HEK293T (cell line): ENCODE results near the gene MYH1.

Experiments used
- ARNT ChIP-seq: fragments of 450-650 bp; IDR thresholded peaks from 2 replicates; pipeline ENCODE4 v1.6.1; 2017; ENCODE audit warnings: mild to moderate bottlenecking
- L3MBTL2 ChIP-seq: fragments of 450-650 bp; conservative IDR thresholded peaks from 2 replicates; pipeline ENCODE4 v1.6.1; 2016; ENCODE audit warnings: mild to moderate bottlenecking
- PKNOX1 ChIP-seq: fragments of 450-650 bp; IDR thresholded peaks from 2 replicates; pipeline ENCODE4 v1.6.1; 2016
- SUZ12 ChIP-seq: fragments of 450-650 bp; IDR thresholded peaks from 2 replicates; pipeline ENCODE4 v1.6.1; 2016; ENCODE audit warnings: mild to moderate bottlenecking

- TF ChIP-seq SUZ12 (no peak), L3MBTL2 (no peak), ARNT (no peak), PKNOX1 (no peak)
These were observed 31.7 kb upstream of the MYH1 start for GRCh38 chr17:10550014-10550413.
